IMR-90 (cell line): Measurements from ENCODE around the gene ANO2. TPM values are rescaled to one million over a fixed set of nuclear protein-coding genes. Genes with fewer than 3 reads are reported as not detected.

Source experiments
- ATAC-seq: fragments of 200-7000 bp; cut with Tn5 transposase; 2 replicates; pipeline ENCODE4 v1.9.1; 2020; ENCODE audit warnings: low read depth, mild to moderate bottlenecking, moderate library complexity
- BruUV-seq: library from RNA; stranded (reverse); fragments of 400-500 nt; replicated peaks from 2 replicates; lab custom pipeline; 2021; lab: Mats Ljungman, UMichigan
- CTCF ChIA-PET: fragments of 300-600 bp; formaldehyde crosslinking; extraction: SDS; loops from one replicate; lab custom pipeline; 2021; ENCODE audit warnings: antibody characterized with exemption; lab: Yijun Ruan, JAX
- POLR2A ChIA-PET: fragments of 300-600 bp; sonication (Branson Sonifier 250); formaldehyde crosslinking; loops from one replicate; lab custom pipeline; 2022; ENCODE audit warnings: antibody characterized with exemption; ENCODE audit not compliant: unreplicated experiment; lab: Charles Lee
- DNase-seq: peaks from one replicate; pipeline ENCODE4 v3.0.0; 2013
- H2AFZ ChIP-seq: replicated peaks from 2 replicates; pipeline ENCODE3; 2013; ENCODE audit warnings: low read length, mild to moderate bottlenecking; ENCODE audit not compliant: poor library complexity
- H2AK5ac ChIP-seq: 2 replicates; pipeline ENCODE4 v1.6.1; 2013; ENCODE audit warnings: low read depth, low read length, inconsistent platforms
- H2AK9ac ChIP-seq: replicated peaks from 2 replicates; pipeline ENCODE3; 2013; ENCODE audit warnings: mild to moderate bottlenecking, low read depth, low read length, moderate library complexity; ENCODE audit not compliant: poor library complexity
- H2BK120ac ChIP-seq: 2 replicates; pipeline ENCODE4 v1.6.1; 2013; ENCODE audit warnings: low read depth, low read length, inconsistent platforms
- H2BK15ac ChIP-seq: 3 replicates; pipeline ENCODE4 v1.6.1; 2013; ENCODE audit warnings: low read depth, low read length, inconsistent platforms
- H2BK20ac ChIP-seq: 2 replicates; pipeline ENCODE4 v1.6.1; 2013; ENCODE audit warnings: low read depth, mild to moderate bottlenecking, inconsistent platforms, low read length, moderate library complexity
- H2BK5ac ChIP-seq: 2 replicates; pipeline ENCODE4 v1.6.1; 2013; ENCODE audit warnings: mild to moderate bottlenecking, low read depth, low read length, inconsistent platforms; ENCODE audit not compliant: poor library complexity, severe bottlenecking
- H3K14ac ChIP-seq: replicated peaks from 2 replicates; pipeline ENCODE4 v1.6.1; 2013; ENCODE audit warnings: low read depth, low read length, inconsistent platforms
- H3K18ac ChIP-seq: 2 replicates; pipeline ENCODE4 v1.6.1; 2013; ENCODE audit warnings: low read depth, low read length, control low read depth
- H3K23ac ChIP-seq: 2 replicates; pipeline ENCODE4 v1.6.1; 2013; ENCODE audit warnings: low read depth, low read length, inconsistent platforms
- H3K27ac ChIP-seq: 2 replicates; pipeline ENCODE4 v1.5.1; 2013; ENCODE audit warnings: mild to moderate bottlenecking, control low read depth, low read length; ENCODE audit not compliant: insufficient read depth
- H3K27me3 ChIP-seq: 2 replicates; pipeline ENCODE4 v1.6.1; 2013; ENCODE audit warnings: low read length; ENCODE audit not compliant: control insufficient read depth, insufficient read depth
- H3K36me3 ChIP-seq: 2 replicates; pipeline ENCODE4 v1.6.1; 2013; ENCODE audit warnings: low read length, mixed read lengths; ENCODE audit not compliant: control insufficient read depth, insufficient read depth
- H3K4ac ChIP-seq: 2 replicates; pipeline ENCODE4 v1.6.1; 2013; ENCODE audit warnings: low read depth, low read length, inconsistent platforms
- H3K4me1 ChIP-seq: 2 replicates; pipeline ENCODE4 v1.6.1; 2013; ENCODE audit warnings: low read length, mixed read lengths; ENCODE audit not compliant: control insufficient read depth, insufficient read depth
- H3K4me2 ChIP-seq: 2 replicates; pipeline ENCODE4 v1.6.1; 2013; ENCODE audit warnings: low read depth, mild to moderate bottlenecking, control low read depth, low read length, moderate library complexity
- H3K4me3 ChIP-seq: 2 replicates; pipeline ENCODE4 v1.5.1; 2013; ENCODE audit warnings: low read depth, mild to moderate bottlenecking, control low read depth, low read length, moderate library complexity; ENCODE audit not compliant: insufficient read depth
- H3K56ac ChIP-seq: 2 replicates; pipeline ENCODE4 v1.6.1; 2013; ENCODE audit warnings: low read length, inconsistent platforms; ENCODE audit not compliant: insufficient read depth; ENCODE audit errors: extremely low read depth
- H3K79me1 ChIP-seq, 2 experiments: 2 replicates each; pipeline ENCODE4 v1.6.1; 2013; ENCODE audit warnings: low read length in 2 of 2, inconsistent platforms in 1 of 2, low read depth in 1 of 2
- H3K9ac ChIP-seq: 2 replicates; pipeline ENCODE4 v1.6.1; 2013; ENCODE audit warnings: low read depth, low read length, control low read depth
- H3K9me1 ChIP-seq: 2 replicates; pipeline ENCODE4 v1.6.1; 2013; ENCODE audit warnings: low read length, inconsistent platforms; ENCODE audit not compliant: insufficient read depth
- H3K9me3 ChIP-seq: 2 replicates; pipeline ENCODE4 v1.6.1; 2013; ENCODE audit warnings: low read length; ENCODE audit not compliant: control insufficient read depth, insufficient read depth
- H4K20me1 ChIP-seq: 2 replicates; pipeline ENCODE4 v1.6.1; 2013; ENCODE audit warnings: low read length, inconsistent platforms; ENCODE audit not compliant: insufficient read depth
- H4K5ac ChIP-seq: 2 replicates; pipeline ENCODE4 v1.6.1; 2013; ENCODE audit warnings: mild to moderate bottlenecking, low read depth, low read length, control low read depth
- H4K8ac ChIP-seq, 2 experiments: 2 replicates each; pipeline ENCODE4 v1.6.1; 2013; ENCODE audit warnings: low read depth in 2 of 2, low read length in 2 of 2, control low read depth in 1 of 2, inconsistent platforms in 1 of 2
- H4K91ac ChIP-seq: 2 replicates; pipeline ENCODE4 v1.6.1; 2013; ENCODE audit warnings: low read depth, low read length, inconsistent platforms; ENCODE audit not compliant: insufficient read depth
- BHLHE40 ChIP-seq: fragments of 150-350 bp; IDR thresholded peaks from 2 replicates; pipeline ENCODE4 v1.6.1; 2016; ENCODE audit warnings: mild to moderate bottlenecking, low read depth, low read length
- CEBPB ChIP-seq: IDR thresholded peaks from 2 replicates; pipeline ENCODE4 v1.6.1; 2012; ENCODE audit warnings: low read depth, low read length, improper control_type of control experiment
- CHD1 ChIP-seq: IDR thresholded peaks from 2 replicates; pipeline ENCODE4 v1.6.1; 2012; ENCODE audit warnings: low read depth, low read length, improper control_type of control experiment
- CTCF ChIP-seq: conservative IDR thresholded peaks from 2 replicates; pipeline ENCODE4 v1.5.1; 2012; ENCODE audit warnings: mild to moderate bottlenecking, low read depth, low read length, improper control_type of control experiment
- FOS ChIP-seq: fragments of 150-350 bp; IDR thresholded peaks from 2 replicates; pipeline ENCODE4 v1.6.1; 2016; ENCODE audit warnings: low read depth, low read length
- MAFK ChIP-seq: IDR thresholded peaks from 2 replicates; pipeline ENCODE4 v1.6.1; 2012; ENCODE audit warnings: low read depth, low read length, improper control_type of control experiment
- MAZ ChIP-seq: IDR thresholded peaks from 2 replicates; pipeline ENCODE4 v1.6.1; 2012; ENCODE audit warnings: low read depth, mild to moderate bottlenecking, low read length, improper control_type of control experiment, moderate library complexity, borderline replicate concordance
- MXI1 ChIP-seq: IDR thresholded peaks from 2 replicates; pipeline ENCODE4 v1.6.1; 2012; ENCODE audit warnings: low read depth, mild to moderate bottlenecking, low read length, moderate library complexity, borderline replicate concordance
- NFE2L2 ChIP-seq: fragments of 150-350 bp; IDR thresholded peaks from 2 replicates; pipeline ENCODE4 v1.6.1; 2016; ENCODE audit warnings: low read depth, mild to moderate bottlenecking, low read length
- POLR2A ChIP-seq: IDR thresholded peaks from 2 replicates; pipeline ENCODE4 v1.6.1; 2012; ENCODE audit warnings: mild to moderate bottlenecking, low read depth, low read length
- RAD21 ChIP-seq: IDR thresholded peaks from 2 replicates; pipeline ENCODE4 v1.6.1; 2012; ENCODE audit warnings: low read length, improper control_type of control experiment
- RFX5 ChIP-seq: IDR thresholded peaks from 2 replicates; pipeline ENCODE4 v1.8.0; 2012; ENCODE audit warnings: low read depth, mild to moderate bottlenecking, low read length, moderate library complexity
- SMC3 ChIP-seq: fragments of 150-350 bp; IDR thresholded peaks from 2 replicates; pipeline ENCODE4 v1.6.1; 2016; ENCODE audit warnings: low read depth, mild to moderate bottlenecking, antibody characterized with exemption, low read length, moderate library complexity
- USF2 ChIP-seq: fragments of 150-350 bp; IDR thresholded peaks from 2 replicates; pipeline ENCODE4 v1.6.1; 2017; ENCODE audit warnings: mild to moderate bottlenecking, antibody characterized with exemption, low read length, low read depth
- WGBS, 2 experiments: methylation state at CpG; one replicate each; pipeline versions ENCODE4 v1.1.5 to v1.1.7; 2013; ENCODE audit warnings: missing lambda C conversion rate in 2 of 2; ENCODE audit not compliant: insufficient read length in 1 of 2; ENCODE audit errors: extremely low coverage in 2 of 2; 5-methylcytosine and 5-hydroxymethylcytosine counted together
- dilution Hi-C: fragments of 300-500 bp; cut with HindIII; formaldehyde crosslinking; loops from one replicate; pipeline ENCODE4 v1.14.3; 2018; ENCODE audit warnings: low sequenced_read_pairs; ENCODE audit not compliant: unreplicated experiment
- in situ Hi-C: fragments of 300-500 bp; cut with MboI; formaldehyde crosslinking; loops from 3 replicates; pipeline ENCODE4 v1.14.3; 2019; ENCODE audit warnings: low sequenced_read_pairs, inconsistent platforms, mixed read lengths
- intact Hi-C: fragments of 100-400 bp; cut with micrococcal nuclease; formaldehyde crosslinking; loops from 2 replicates; pipeline ENCODE4 v1.10.0; 2022
- polyA plus RNA-seq, 3 experiments: library from polyadenylated mRNA; depleted of rRNA; stranded (reverse); fragments of >200 nt; gene quantifications; 2 replicates each; pipeline ENCODE4 v1.2.3, GENCODE V29; 2012; ENCODE audit warnings: low replicate concordance in 1 of 3
- total RNA-seq: library from RNA; depleted of rRNA; stranded (reverse); fragments of >200 nt; gene quantifications from 2 replicates; pipeline ENCODE4 v1.2.3, GENCODE V29; 2012

Gene ANO2
- total and polyA plus RNA-seq, 2 of the 4 experiments (the other 2 are of a cell fraction), result 0.22 TPM; not detected in 1

GRCh38 chr12:5967645-5968415 lies 22.8 kb upstream of the ANO2 start:
- WGBS, 2 experiments, result 80% methylated on average over 3 of the region's 17 CpGs; no CpG with 5 or more reads in 1 of the 2 experiments
- H3K56ac ChIP-seq, result no peak overlapping the region
- no peaks in the 10 kb centered on the region for H3K9me1 ChIP-seq
- no peak overlapping the region for H3K9ac ChIP-seq
- peak overlapping the region; percentile 51 for H2AFZ ChIP-seq
- H3K36me3 ChIP-seq, result no peaks in the 10 kb centered on the region
- ChIA-PET POLR2A (no interaction called here), CTCF (no interaction called here)
- H2BK5ac ChIP-seq, result no peak overlapping the region
- H4K8ac ChIP-seq, result no peak overlapping the region
- H3K4me1 ChIP-seq, result no peaks in the 10 kb centered on the region
- no peak overlapping the region for H2AK9ac ChIP-seq
- no peak overlapping the region for H3K27ac ChIP-seq
- peaks cover 46% of the 10 kb centered on the region for H3K27me3 ChIP-seq
- dilution Hi-C loops, result no loop called here
- intact Hi-C loops, result loop anchor here (5.0 kb wide), 1 partner anchor 541 kb away; no protein-coding TSS in a partner anchor
- H3K79me1 ChIP-seq, result no peaks in the 10 kb centered on the region
- no TSS peak for BruUV-seq
- H3K4me2 ChIP-seq, result no peak overlapping the region
- H2BK15ac ChIP-seq, result no peak overlapping the region
- no peak overlapping the region for H2BK120ac ChIP-seq
- no peaks in the 10 kb centered on the region for H4K20me1 ChIP-seq
- H3K14ac ChIP-seq, result no peak overlapping the region
- no peaks in the 10 kb centered on the region for H3K9me3 ChIP-seq
- H3K23ac ChIP-seq, result no peak overlapping the region
- DNase-seq, result no peak
- in situ Hi-C loops, result no loop called here
- H4K5ac ChIP-seq, result no peak overlapping the region
- no peak overlapping the region for H3K4me3 ChIP-seq
- ATAC-seq, result no peak
- no peak overlapping the region for H4K91ac ChIP-seq
- no peak overlapping the region for H3K18ac ChIP-seq
- no peak overlapping the region for H2AK5ac ChIP-seq
- no peak overlapping the region for H3K4ac ChIP-seq
- no peak overlapping the region for H2BK20ac ChIP-seq
- TF ChIP-seq NFE2L2 (no peak), FOS (no peak), MAZ (no peak), CHD1 (no peak), POLR2A (no peak), MXI1 (no peak), MAFK (no peak), BHLHE40 (no peak), USF2 (no peak), RFX5 (no peak), CTCF (no peak), CEBPB (no peak), RAD21 (no peak), SMC3 (no peak)
